Spleen (tissue), 11 donors: ENCODE results near the gene SELENOP. TPM values are rescaled to one million over a fixed set of nuclear protein-coding genes. Genes with fewer than 3 reads are reported as not detected.
"Not testable (repeated sequence)": the region's sequence is repeated elsewhere in the genome, so short reads cannot be mapped to it uniquely, and the experiment has no call there.

Experiments used
- DNase-seq: peaks from one replicate; pipeline ENCODE4 v3.0.0-alpha.2; 2020
- H3K27ac ChIP-seq, 8 donors: fragments of 200-600 bp; sonication (generic) in 7 of 8; 1 replicate in 4 of 8; 2 replicates in 4 of 8; pipeline versions ENCODE4 v1.5.0 to v1.8.0; 2016 to 2021; ENCODE audit warnings: inconsistent platforms in 4 of 8, mild to moderate bottlenecking in 4 of 8, moderate library complexity in 1 of 8
- H3K27me3 ChIP-seq, 7 donors: fragments of 200-600 bp; sonication (generic) in 6 of 7; replicated peaks in 1 of 7; 1 replicate in 4 of 7; 2 replicates in 3 of 7; pipeline versions ENCODE4 v1.5.0 to v1.8.0; 2016 to 2021; ENCODE audit warnings: inconsistent platforms in 3 of 7, mild to moderate bottlenecking in 1 of 7
- H3K36me3 ChIP-seq, 6 donors: fragments of 200-600 bp; sonication (generic) in 5 of 6; 1 replicate in 4 of 6; 2 replicates in 2 of 6; pipeline versions ENCODE4 v1.5.0 to v1.8.0; 2016 to 2021; ENCODE audit warnings: inconsistent platforms in 2 of 6
- H3K4me1 ChIP-seq, 6 donors: fragments of 200-600 bp; sonication (generic) in 5 of 6; 1 replicate in 3 of 6; 2 replicates in 3 of 6; pipeline versions ENCODE4 v1.5.0 to v1.8.0; 2016 to 2021; ENCODE audit warnings: inconsistent platforms in 3 of 6
- H3K4me3 ChIP-seq, 8 donors: fragments of 200-600 bp; sonication (generic) in 7 of 8; 1 replicate in 4 of 8; 2 replicates in 4 of 8; pipeline versions ENCODE4 v1.5.0 to v1.8.0; 2016 to 2021; ENCODE audit warnings: inconsistent platforms in 4 of 8, mild to moderate bottlenecking in 4 of 8, moderate library complexity in 2 of 8
- H3K9me3 ChIP-seq, 8 donors: fragments of 200-600 bp; sonication (generic) in 7 of 8; 1 replicate in 4 of 8; 2 replicates in 4 of 8; pipeline versions ENCODE4 v1.5.0 to v1.8.0; 2016 to 2021; ENCODE audit warnings: inconsistent platforms in 4 of 8
- CTCF ChIP-seq, 11 experiments: fragments of 200-600 bp in 7 of 11; fragments of 450-650 bp in 4 of 11; sonication (generic) in 4 of 11; IDR thresholded peaks in 8 of 11; conservative IDR thresholded peaks in 3 of 11; 1 replicate in 7 of 11; 2 replicates in 4 of 11; pipeline versions ENCODE4 v1.4.0 to v1.8.0; 2016 to 2021; ENCODE audit warnings: antibody characterized with exemption in 11 of 11, inconsistent platforms in 4 of 11, mild to moderate bottlenecking in 1 of 11
- POLR2A ChIP-seq, 3 donors: fragments of 450-650 bp; IDR thresholded peaks; one replicate each; pipeline ENCODE4 v1.5.1; 2017; ENCODE audit warnings: antibody characterized with exemption in 3 of 3, mild to moderate bottlenecking in 1 of 3
- POLR2AphosphoS5 ChIP-seq, 3 donors: sonication (generic); formaldehyde crosslinking; IDR thresholded peaks; one replicate each; pipeline ENCODE4 v1.5.1; 2017; ENCODE audit warnings: antibody characterized with exemption in 3 of 3
- WGBS, 5 donors: extraction: QIAGEN DNeasy Blood & Tissue Kit in 3 of 5; methylation state at CpG; one replicate each; pipeline versions ENCODE4 v1.1.5 to v1.1.7; 2013 to 2018; 5-methylcytosine and 5-hydroxymethylcytosine counted together
- intact Hi-C: fragments of 100-400 bp; cut with DNase I; formaldehyde crosslinking; loops from one replicate; pipeline ENCODE4 v1.15.0; 2023; ENCODE audit warnings: low total_unique reads
- polyA plus RNA-seq, 3 donors: library from polyadenylated mRNA; stranded (reverse); fragments of 200-250 nt; gene quantifications; one replicate each; pipeline ENCODE4 v1.2.1, GENCODE V29; 2013
- total RNA-seq, 7 donors: library from RNA; depleted of rRNA in 3 of 7; stranded (reverse); fragments of >200 nt in 3 of 7; fragmentation: NEBNext Ultra II Directional in 4 of 7; extraction: Animal tissue kit (Norgen Biotek cat#: 25700) in 4 of 7; gene quantifications; one replicate each; pipeline versions ENCODE4 v1.1.0 to v1.2.1, GENCODE V29; 2016 to 2021
- donor health status: healthy with polysubstance abuse.
- donor health status: DM: no; HTN: no; CAD: no; lungs with moderate emphysema.
- donor health status: DM: no; HTN: no; CAD: no.
- donor health status: Bipolar disorder and iron deficiency.
- donor health status: healthy.
- donor health status: DM: no; HTN: no; CAD: no.
- donor health status: DM: yes; HTN: yes; CAD: no.

Gene SELENOP
- total and polyA plus RNA-seq, 10 donors: 98.7 to 2,596 (median 950) TPM

- no peak for DNase-seq
These were observed 39.8 kb upstream of the SELENOP start for GRCh38 chr5:42851481-42851880.

GRCh38 chr5:42848545-42848944 lies 36.9 kb upstream of the SELENOP start:
- H3K4me3 ChIP-seq: no peak overlapping the region
- no peak for DNase-seq
- whole genome bisulfite sequencing, 5 donors: 95 to 99% (median 99%) methylated on average over 2 of the region's 2 CpGs
- intact Hi-C loops: no loop called here
- H3K27me3 ChIP-seq: no peaks in the 10 kb centered on the region
- H3K4me1 ChIP-seq: no peaks in the 10 kb centered on the region
- no peak overlapping the region for H3K27ac ChIP-seq
- H3K36me3 ChIP-seq: no peaks in the 10 kb centered on the region
- no peaks in the 10 kb centered on the region for H3K9me3 ChIP-seq
- TF ChIP-seq POLR2AphosphoS5 (IDR thresholded peaks at IDR 0.05): no peak
- TF ChIP-seq CTCF (IDR thresholded peaks at IDR 0.05 in 8 of 11, conservative IDR thresholded peaks at IDR 0.05 in 3 of 11): no peak
- no peak for TF ChIP-seq POLR2A (IDR thresholded peaks at IDR 0.05)

More at GRCh38 chr5:42851481-42851880, 39.8 kb upstream of the SELENOP start:
- no peak for TF ChIP-seq CTCF (IDR thresholded peaks at IDR 0.05 in 8 of 11, conservative IDR thresholded peaks at IDR 0.05 in 3 of 11)
- no peak for TF ChIP-seq POLR2AphosphoS5 (IDR thresholded peaks at IDR 0.05)
- no peak for TF ChIP-seq POLR2A (IDR thresholded peaks at IDR 0.05)
- Histone ChIP-seq H3K9me3 (no peaks in the 10 kb centered on the region), H3K36me3 (no peaks in the 10 kb centered on the region), H3K27ac (no peak overlapping the region), H3K4me3 (no peak overlapping the region), H3K27me3 (no peaks in the 10 kb centered on the region), H3K4me1 (no peaks in the 10 kb centered on the region)
- WGBS, 5 donors: 84 to 92% (median 87%) methylated on average over 6 of the region's 6 CpGs
- intact Hi-C loops: no loop called here

- intact Hi-C loops, H3K4me1 ChIP-seq, H3K36me3 ChIP-seq, H3K9me3 ChIP-seq, H3K27me3 ChIP-seq, H3K4me3 ChIP-seq, DNase-seq, H3K27ac ChIP-seq: not testable (repeated sequence)
- 92 to 100% (median 94%) methylated on average over 4 of the region's 4 CpGs for WGBS, 5 donors
These were observed 32.7 kb upstream of the SELENOP start for GRCh38 chr5:42844408-42844807.

GRCh38 chr5:42843675-42844292 lies 32.1 kb upstream of the SELENOP start:
- intact Hi-C loops: no loop called here
- no peak overlapping the region for H3K27ac ChIP-seq
- DNase-seq: no peak
- no peak for TF ChIP-seq CTCF (IDR thresholded peaks at IDR 0.05 in 8 of 11, conservative IDR thresholded peaks at IDR 0.05 in 3 of 11)
- no peak for TF ChIP-seq POLR2AphosphoS5 (IDR thresholded peaks at IDR 0.05)
- no peak for TF ChIP-seq POLR2A (IDR thresholded peaks at IDR 0.05)
- no peaks in the 10 kb centered on the region for H3K36me3 ChIP-seq
- no peaks in the 10 kb centered on the region for H3K27me3 ChIP-seq
- H3K4me1 ChIP-seq: peaks cover 0 to 8% (median 0%) of the 10 kb centered on the region in 6 donors
- 85 to 89% (median 87%) methylated on average over 3 of the region's 3 CpGs for WGBS, 5 donors
- no peaks in the 10 kb centered on the region for H3K9me3 ChIP-seq
- H3K4me3 ChIP-seq: no peak overlapping the region
